ENCODE measurements around the gene CFH.

The CFH gene

GRCh38 chr1:196623079-196623478 lies 28.8 kb upstream of the CFH start:
- no peaks in the 10 kb centered on the region for H3K27me3 ChIP-seq (ENCODE audit: insufficient read depth, poor library complexity, severe bottlenecking)
- no peak overlapping the region for H3K4me3 ChIP-seq (replicated peaks; ENCODE audit: insufficient read depth, low read length)
- DNase-seq (ENCODE audit: low read depth in 1 of 2, low spot score in 1 of 2), result no peak
- TF ChIP-seq POLR2AphosphoS5 (IDR thresholded peaks at IDR 0.05; ENCODE audit: low read depth) (no peak), REST (IDR thresholded peaks at IDR 0.05; ENCODE audit: insufficient replicate concordance, low read depth) (no peak), CTCF (IDR thresholded peaks at IDR 0.05; ENCODE audit: insufficient read depth, low read length) (no peak), SPI1 (IDR thresholded peaks at IDR 0.05; ENCODE audit: borderline replicate concordance, low read depth) (no peak), GABPA (IDR thresholded peaks at IDR 0.05; ENCODE audit: low read depth) (no peak)
- no peak overlapping the region for H3K27ac ChIP-seq (replicated peaks)

GRCh38 chr1:196628838-196629237 lies 23.0 kb upstream of the CFH start:
- TF ChIP-seq POLR2AphosphoS5 (IDR thresholded peaks at IDR 0.05; ENCODE audit: low read depth), result no peak
- TF ChIP-seq REST (IDR thresholded peaks at IDR 0.05; ENCODE audit: insufficient replicate concordance, low read depth), result no peak
- no peak for TF ChIP-seq CTCF (IDR thresholded peaks at IDR 0.05; ENCODE audit: insufficient read depth, low read length)
- no peak for TF ChIP-seq SPI1 (IDR thresholded peaks at IDR 0.05; ENCODE audit: borderline replicate concordance, low read depth)
- no peak for TF ChIP-seq GABPA (IDR thresholded peaks at IDR 0.05; ENCODE audit: low read depth)
- Histone ChIP-seq H3K27me3 (ENCODE audit: insufficient read depth, poor library complexity, severe bottlenecking) (no peaks in the 10 kb centered on the region), H3K4me3 (replicated peaks; ENCODE audit: insufficient read depth, low read length) (no peak overlapping the region), H3K27ac (replicated peaks) (no peak overlapping the region)
- DNase-seq (ENCODE audit: low read depth in 1 of 2, low spot score in 1 of 2), result no peak

- TF ChIP-seq SPI1 (IDR thresholded peaks at IDR 0.05; ENCODE audit: borderline replicate concordance, low read depth) (no peak), POLR2AphosphoS5 (IDR thresholded peaks at IDR 0.05; ENCODE audit: low read depth) (no peak), REST (IDR thresholded peaks at IDR 0.05; ENCODE audit: insufficient replicate concordance, low read depth) (no peak), GABPA (IDR thresholded peaks at IDR 0.05; ENCODE audit: low read depth) (no peak), CTCF (IDR thresholded peaks at IDR 0.05; ENCODE audit: insufficient read depth, low read length) (no peak)
- no peak for DNase-seq (ENCODE audit: low read depth in 1 of 2, low spot score in 1 of 2)
These were observed 14.2 kb upstream of the CFH start for GRCh38 chr1:196637606-196638005.

More at GRCh38 chr1:196637606-196638005, 14.2 kb upstream of the CFH start:
- Histone ChIP-seq H3K27me3 (ENCODE audit: insufficient read depth, poor library complexity, severe bottlenecking) (no peaks in the 10 kb centered on the region), H3K27ac (replicated peaks) (no peak overlapping the region), H3K4me3 (replicated peaks; ENCODE audit: insufficient read depth, low read length) (no peak overlapping the region)
